Fibroblast of mammary gland (primary cell): ENCODE results near the gene ARMC3.
A peak's percentile ranks its signal among the peaks of the same experiment; 100 is the strongest.

Source experiments
- DNase-seq: peaks from one replicate; pipeline ENCODE4 v3.0.0-alpha.2; 2010; ENCODE audit warnings: low read depth
- H3K4me3 ChIP-seq: 2 replicates; pipeline ENCODE4 v1.5.1; 2011; ENCODE audit warnings: low read depth, mild to moderate bottlenecking, low read length, moderate library complexity; ENCODE audit not compliant: control insufficient read depth
- TF ChIP-seq, protein P1 (sequence below): conservative IDR thresholded peaks from 2 replicates; pipeline ENCODE4 v1.5.1; 2011; ENCODE audit warnings: low read depth, low read length, inconsistent platforms; ENCODE audit not compliant: control insufficient read depth, insufficient read depth

The ARMC3 gene

DNA sequence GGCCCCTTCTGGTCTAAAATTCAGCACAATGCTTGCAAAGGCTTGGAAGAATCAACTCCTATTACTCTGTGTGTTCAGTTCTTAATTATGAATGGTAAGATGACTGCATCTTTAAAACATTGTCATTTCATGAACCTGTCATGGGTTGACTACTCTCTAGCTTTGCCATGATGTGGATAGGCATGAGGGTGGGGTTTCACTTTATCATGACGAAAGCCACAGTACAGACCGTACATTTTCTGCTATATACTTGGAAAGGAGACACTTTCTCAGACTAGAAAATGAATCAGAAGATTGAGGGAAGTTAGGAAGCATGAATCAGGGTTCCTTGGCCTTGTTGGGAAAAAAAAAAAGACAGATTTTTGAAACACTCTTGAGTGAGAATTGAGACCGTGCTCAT lies 147.8 kb downstream of the ARMC3 start:
- peak; percentile 23 for DNase-seq
- TF ChIP-seq, protein P1, sequence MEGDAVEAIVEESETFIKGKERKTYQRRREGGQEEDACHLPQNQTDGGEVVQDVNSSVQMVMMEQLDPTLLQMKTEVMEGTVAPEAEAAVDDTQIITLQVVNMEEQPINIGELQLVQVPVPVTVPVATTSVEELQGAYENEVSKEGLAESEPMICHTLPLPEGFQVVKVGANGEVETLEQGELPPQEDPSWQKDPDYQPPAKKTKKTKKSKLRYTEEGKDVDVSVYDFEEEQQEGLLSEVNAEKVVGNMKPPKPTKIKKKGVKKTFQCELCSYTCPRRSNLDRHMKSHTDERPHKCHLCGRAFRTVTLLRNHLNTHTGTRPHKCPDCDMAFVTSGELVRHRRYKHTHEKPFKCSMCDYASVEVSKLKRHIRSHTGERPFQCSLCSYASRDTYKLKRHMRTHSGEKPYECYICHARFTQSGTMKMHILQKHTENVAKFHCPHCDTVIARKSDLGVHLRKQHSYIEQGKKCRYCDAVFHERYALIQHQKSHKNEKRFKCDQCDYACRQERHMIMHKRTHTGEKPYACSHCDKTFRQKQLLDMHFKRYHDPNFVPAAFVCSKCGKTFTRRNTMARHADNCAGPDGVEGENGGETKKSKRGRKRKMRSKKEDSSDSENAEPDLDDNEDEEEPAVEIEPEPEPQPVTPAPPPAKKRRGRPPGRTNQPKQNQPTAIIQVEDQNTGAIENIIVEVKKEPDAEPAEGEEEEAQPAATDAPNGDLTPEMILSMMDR: no peak
- H3K4me3 ChIP-seq: no peak overlapping the region

DNA sequence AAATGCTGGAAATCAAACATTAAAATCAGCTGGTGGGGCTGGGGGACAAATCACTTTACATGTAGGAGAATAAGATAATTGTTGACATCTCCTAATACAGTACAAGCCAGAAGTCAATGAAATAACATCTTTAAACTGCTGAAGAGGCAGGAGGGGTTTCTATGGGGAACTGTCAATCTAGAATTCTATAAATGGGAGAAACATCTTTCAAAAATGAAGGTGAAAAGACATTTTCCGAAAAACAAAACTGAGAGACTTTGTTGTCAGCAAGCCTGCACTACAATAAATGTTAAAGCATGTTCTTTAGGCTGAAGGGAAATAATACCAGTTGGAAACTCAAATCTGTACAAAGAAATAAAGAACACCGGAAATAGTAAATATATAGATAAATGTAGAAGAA lies 150.3 kb downstream of the ARMC3 start:
- TF ChIP-seq, protein P1: no peak
- DNase-seq: no peak
- no peak overlapping the region for H3K4me3 ChIP-seq

DNA sequence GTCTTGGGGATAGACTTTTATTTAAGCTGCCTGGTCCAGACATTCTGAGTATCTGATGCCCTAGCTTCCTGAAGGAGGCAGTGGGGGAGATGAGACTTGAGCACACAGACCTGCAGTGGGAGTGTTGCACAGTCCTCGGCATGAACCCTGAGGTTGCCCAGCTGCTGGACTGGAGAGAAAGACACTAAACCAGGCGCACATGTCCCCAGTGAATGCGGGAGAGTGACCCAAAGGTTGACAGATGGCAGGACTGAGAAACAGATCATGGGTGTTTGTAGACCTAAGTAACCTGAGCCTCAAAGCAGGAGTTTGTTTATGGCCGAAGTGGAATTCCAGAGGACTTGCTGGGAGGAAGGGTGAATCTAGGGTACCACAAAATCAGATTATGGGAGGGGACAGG lies 151.8 kb downstream of the ARMC3 start:
- no peak for DNase-seq
- no peak overlapping the region for H3K4me3 ChIP-seq
- TF ChIP-seq, protein P1: no peak

DNA sequence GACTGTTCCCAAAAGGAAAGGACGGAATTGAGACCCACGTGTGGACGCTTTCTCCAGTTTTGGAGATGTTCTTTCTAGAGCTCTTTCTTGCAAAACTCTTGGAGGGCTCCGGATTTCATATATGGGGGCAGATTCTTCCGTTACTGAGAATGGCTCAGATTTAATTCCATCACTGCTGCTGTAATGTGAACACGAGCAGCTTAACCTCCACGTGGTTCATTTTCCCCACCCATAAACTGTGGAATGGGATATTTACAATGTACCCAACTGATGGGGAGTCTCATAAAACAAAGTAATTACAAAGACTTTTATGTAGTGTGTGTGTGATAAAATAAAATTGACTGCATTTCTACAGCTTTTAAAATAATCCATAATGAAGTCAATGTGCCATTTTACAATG lies 152.4 kb downstream of the ARMC3 start:
- TF ChIP-seq, protein P1: no peak
- H3K4me3 ChIP-seq: no peak overlapping the region
- DNase-seq: no peak

DNA sequence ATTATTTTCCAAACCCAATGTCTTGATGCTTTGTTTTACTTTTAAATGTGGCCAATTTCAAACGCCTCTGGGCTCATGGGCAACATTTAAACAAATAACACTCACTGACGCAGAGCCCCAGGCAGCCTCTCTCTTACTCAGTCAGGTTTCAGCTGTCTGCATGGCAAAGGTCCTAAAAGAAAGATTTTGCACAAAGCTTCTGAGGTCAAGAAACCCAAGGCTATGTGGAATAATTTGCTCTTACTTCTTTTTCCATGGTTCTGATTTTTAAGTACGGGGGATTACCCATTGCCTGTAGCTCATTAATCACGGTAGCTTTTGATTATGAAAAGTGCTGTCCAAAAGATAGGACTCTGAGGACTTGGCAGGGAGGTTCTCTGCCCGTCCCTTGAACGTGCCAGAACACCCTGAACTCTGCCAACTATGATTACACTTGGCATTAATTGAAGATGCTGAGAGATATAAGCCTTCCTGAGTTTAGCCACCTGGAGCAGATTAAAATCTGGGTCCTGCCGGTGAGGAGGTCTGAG lies 153.4 kb downstream of the ARMC3 start:
- TF ChIP-seq, protein P1: no peak
- no peak overlapping the region for H3K4me3 ChIP-seq
- peak; percentile 22 for DNase-seq

DNA sequence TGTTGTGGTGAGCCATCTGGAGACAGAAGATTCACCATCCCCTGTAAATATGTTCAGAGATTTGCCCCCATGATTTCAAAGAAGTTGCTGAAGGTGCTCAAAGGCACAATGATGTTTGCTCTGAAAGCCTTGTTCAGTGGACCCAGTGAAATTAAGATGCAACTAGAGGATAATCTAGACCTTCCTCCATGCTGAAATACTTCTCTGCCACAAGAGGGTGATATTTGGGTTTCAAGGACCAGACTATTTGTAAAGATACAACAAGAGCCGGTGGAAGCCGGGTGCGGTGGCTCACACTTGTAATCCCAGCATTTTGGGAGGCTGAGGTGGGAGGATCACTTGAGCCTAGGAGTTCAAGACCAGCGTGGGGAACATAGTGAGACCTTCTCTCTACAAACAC lies 154.0 kb downstream of the ARMC3 start:
- TF ChIP-seq, protein P1: peak; percentile 43
- H3K4me3 ChIP-seq: no peak overlapping the region
- DNase-seq: peak; percentile 41
